ENCODE measurements around the gene FXYD7.

DNA sequence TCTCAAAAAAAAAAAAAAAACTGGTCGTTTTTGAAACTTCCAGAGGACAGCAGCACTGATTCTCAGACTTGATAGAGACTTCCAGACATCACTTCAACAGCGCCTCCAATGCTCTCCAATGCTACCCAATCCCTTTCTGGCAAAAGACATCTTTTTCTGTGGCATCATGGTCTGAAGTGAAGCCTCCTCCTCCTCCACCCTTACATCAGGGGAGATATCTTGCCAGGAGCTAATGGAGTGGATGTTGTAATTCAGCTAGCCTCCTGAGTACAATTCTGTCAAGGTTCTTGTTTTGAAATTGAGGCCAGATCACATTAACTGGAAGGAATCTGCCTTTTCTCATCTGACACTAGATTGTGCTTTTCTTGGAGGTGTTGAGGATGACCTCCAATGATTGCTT, 35.6 kb downstream of the FXYD7 start:
- TF ChIP-seq, protein P1, sequence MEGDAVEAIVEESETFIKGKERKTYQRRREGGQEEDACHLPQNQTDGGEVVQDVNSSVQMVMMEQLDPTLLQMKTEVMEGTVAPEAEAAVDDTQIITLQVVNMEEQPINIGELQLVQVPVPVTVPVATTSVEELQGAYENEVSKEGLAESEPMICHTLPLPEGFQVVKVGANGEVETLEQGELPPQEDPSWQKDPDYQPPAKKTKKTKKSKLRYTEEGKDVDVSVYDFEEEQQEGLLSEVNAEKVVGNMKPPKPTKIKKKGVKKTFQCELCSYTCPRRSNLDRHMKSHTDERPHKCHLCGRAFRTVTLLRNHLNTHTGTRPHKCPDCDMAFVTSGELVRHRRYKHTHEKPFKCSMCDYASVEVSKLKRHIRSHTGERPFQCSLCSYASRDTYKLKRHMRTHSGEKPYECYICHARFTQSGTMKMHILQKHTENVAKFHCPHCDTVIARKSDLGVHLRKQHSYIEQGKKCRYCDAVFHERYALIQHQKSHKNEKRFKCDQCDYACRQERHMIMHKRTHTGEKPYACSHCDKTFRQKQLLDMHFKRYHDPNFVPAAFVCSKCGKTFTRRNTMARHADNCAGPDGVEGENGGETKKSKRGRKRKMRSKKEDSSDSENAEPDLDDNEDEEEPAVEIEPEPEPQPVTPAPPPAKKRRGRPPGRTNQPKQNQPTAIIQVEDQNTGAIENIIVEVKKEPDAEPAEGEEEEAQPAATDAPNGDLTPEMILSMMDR (IDR thresholded peaks at IDR 0.05; ENCODE audit: poor library complexity, severe bottlenecking), result no peak
- TF ChIP-seq MXI1 (conservative IDR thresholded peaks at IDR 0.05; ENCODE audit: poor library complexity, severe bottlenecking), result no peak
- no peak for TF ChIP-seq EZH2 (IDR thresholded peaks at IDR 0.05; ENCODE audit: borderline replicate concordance, insufficient read depth, low read length, poor library complexity, severe bottlenecking)

Measured in neural cell (in vitro differentiated cells).